Measurements from ENCODE around the gene FUT8.

FUT8 gene

DNA sequence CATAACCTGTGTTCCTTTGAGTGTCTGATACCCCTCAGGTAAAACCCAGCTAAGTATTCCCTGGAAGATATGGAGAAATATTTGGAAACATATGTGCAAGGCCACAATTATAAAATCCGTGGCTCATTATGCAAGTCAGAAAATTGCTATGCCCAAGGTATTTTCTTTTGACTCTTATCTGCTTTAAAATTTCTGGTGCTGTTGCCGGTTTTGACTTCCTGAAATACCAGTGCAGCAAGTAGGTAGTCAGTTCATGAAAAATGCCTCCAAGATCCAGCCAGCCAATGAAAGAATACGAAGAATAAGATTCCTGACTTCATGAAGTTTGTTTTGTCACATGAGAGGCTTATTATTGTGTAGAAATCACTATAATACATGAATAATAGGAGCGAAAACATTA, 20.2 kb upstream of the FUT8 start (continued):
- no peak for TF ChIP-seq TOX (CRISPR knock-in tag; IDR thresholded peaks at IDR 0.05; ENCODE audit: borderline replicate concordance)
- TF ChIP-seq, protein P1, sequence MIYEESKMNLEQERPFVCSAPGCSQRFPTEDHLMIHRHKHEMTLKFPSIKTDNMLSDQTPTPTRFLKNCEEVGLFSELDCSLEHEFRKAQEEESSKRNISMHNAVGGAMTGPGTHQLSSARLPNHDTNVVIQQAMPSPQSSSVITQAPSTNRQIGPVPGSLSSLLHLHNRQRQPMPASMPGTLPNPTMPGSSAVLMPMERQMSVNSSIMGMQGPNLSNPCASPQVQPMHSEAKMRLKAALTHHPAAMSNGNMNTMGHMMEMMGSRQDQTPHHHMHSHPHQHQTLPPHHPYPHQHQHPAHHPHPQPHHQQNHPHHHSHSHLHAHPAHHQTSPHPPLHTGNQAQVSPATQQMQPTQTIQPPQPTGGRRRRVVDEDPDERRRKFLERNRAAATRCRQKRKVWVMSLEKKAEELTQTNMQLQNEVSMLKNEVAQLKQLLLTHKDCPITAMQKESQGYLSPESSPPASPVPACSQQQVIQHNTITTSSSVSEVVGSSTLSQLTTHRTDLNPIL (CRISPR knock-in tag; IDR thresholded peaks at IDR 0.05; ENCODE audit: low read depth) = no peak
- TF ChIP-seq ESRRG (CRISPR knock-in tag; IDR thresholded peaks at IDR 0.05) = no peak
- TF ChIP-seq OSR1 (CRISPR knock-in tag; IDR thresholded peaks at IDR 0.05) = no peak
- no peak for TF ChIP-seq ZFP30 (CRISPR knock-in tag; IDR thresholded peaks at IDR 0.05)
- no peak for TF ChIP-seq SNAI2 (CRISPR knock-in tag; IDR thresholded peaks at IDR 0.05)
- no peak for TF ChIP-seq CSDC2 (CRISPR knock-in tag; IDR thresholded peaks at IDR 0.05)
- no peak for TF ChIP-seq CSRNP3 (CRISPR knock-in tag; IDR thresholded peaks at IDR 0.05)

GRCh38 chr14:65396082-65396910, 16.2 kb upstream of the FUT8 start:
- TF ChIP-seq PPARA (CRISPR knock-in tag; IDR thresholded peaks at IDR 0.05; ENCODE audit: borderline replicate concordance) (no peak), RARB (CRISPR knock-in tag; IDR thresholded peaks at IDR 0.05) (no peak), ZFP3 (CRISPR knock-in tag; IDR thresholded peaks at IDR 0.05) (no peak), ZC3H10 (CRISPR knock-in tag; IDR thresholded peaks at IDR 0.05) (no peak), PATZ1 (CRISPR knock-in tag; IDR thresholded peaks at IDR 0.05; ENCODE audit: borderline replicate concordance) (no peak), ZFP30 (CRISPR knock-in tag; IDR thresholded peaks at IDR 0.05) (no peak), GLIS3 (CRISPR knock-in tag; IDR thresholded peaks at IDR 0.05) (no peak), ZNF70 (CRISPR knock-in tag; IDR thresholded peaks at IDR 0.05) (no peak), TOX (CRISPR knock-in tag; IDR thresholded peaks at IDR 0.05; ENCODE audit: borderline replicate concordance) (no peak), ZNF565 (CRISPR knock-in tag; conservative IDR thresholded peaks at IDR 0.05; ENCODE audit: low read depth) (no peak), ISL1 (CRISPR knock-in tag; IDR thresholded peaks at IDR 0.05) (no peak), BACH2 (CRISPR knock-in tag; IDR thresholded peaks at IDR 0.05; ENCODE audit: borderline replicate concordance) (no peak), TCF4 (CRISPR knock-in tag; IDR thresholded peaks at IDR 0.05; ENCODE audit: borderline replicate concordance) (no peak)
- TF ChIP-seq, protein P2, sequence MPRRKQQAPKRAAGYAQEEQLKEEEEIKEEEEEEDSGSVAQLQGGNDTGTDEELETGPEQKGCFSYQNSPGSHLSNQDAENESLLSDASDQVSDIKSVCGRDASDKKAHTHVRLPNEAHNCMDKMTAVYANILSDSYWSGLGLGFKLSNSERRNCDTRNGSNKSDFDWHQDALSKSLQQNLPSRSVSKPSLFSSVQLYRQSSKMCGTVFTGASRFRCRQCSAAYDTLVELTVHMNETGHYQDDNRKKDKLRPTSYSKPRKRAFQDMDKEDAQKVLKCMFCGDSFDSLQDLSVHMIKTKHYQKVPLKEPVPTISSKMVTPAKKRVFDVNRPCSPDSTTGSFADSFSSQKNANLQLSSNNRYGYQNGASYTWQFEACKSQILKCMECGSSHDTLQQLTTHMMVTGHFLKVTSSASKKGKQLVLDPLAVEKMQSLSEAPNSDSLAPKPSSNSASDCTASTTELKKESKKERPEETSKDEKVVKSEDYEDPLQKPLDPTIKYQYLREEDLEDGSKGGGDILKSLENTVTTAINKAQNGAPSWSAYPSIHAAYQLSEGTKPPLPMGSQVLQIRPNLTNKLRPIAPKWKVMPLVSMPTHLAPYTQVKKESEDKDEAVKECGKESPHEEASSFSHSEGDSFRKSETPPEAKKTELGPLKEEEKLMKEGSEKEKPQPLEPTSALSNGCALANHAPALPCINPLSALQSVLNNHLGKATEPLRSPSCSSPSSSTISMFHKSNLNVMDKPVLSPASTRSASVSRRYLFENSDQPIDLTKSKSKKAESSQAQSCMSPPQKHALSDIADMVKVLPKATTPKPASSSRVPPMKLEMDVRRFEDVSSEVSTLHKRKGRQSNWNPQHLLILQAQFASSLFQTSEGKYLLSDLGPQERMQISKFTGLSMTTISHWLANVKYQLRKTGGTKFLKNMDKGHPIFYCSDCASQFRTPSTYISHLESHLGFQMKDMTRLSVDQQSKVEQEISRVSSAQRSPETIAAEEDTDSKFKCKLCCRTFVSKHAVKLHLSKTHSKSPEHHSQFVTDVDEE (CRISPR knock-in tag; IDR thresholded peaks at IDR 0.05) = no peak
- no peak for ATAC-seq

- TF ChIP-seq ZC3H10 (CRISPR knock-in tag; IDR thresholded peaks at IDR 0.05) = no peak
- no peak for TF ChIP-seq ESRRG (CRISPR knock-in tag; IDR thresholded peaks at IDR 0.05)
- no peak for TF ChIP-seq ARNTL (CRISPR knock-in tag; IDR thresholded peaks at IDR 0.05; ENCODE audit: borderline replicate concordance, low read depth)
- no peak for TF ChIP-seq ZFP30 (CRISPR knock-in tag; IDR thresholded peaks at IDR 0.05)
- no peak for TF ChIP-seq TCF4 (CRISPR knock-in tag; IDR thresholded peaks at IDR 0.05; ENCODE audit: borderline replicate concordance)
- no peak for TF ChIP-seq ZNF70 (CRISPR knock-in tag; IDR thresholded peaks at IDR 0.05)
- TF ChIP-seq PATZ1 (CRISPR knock-in tag; IDR thresholded peaks at IDR 0.05; ENCODE audit: borderline replicate concordance) = no peak
- no peak for TF ChIP-seq OSR1 (CRISPR knock-in tag; IDR thresholded peaks at IDR 0.05)
- TF ChIP-seq GLIS3 (CRISPR knock-in tag; IDR thresholded peaks at IDR 0.05) = no peak
- TF ChIP-seq ZNF8 (CRISPR knock-in tag; IDR thresholded peaks at IDR 0.05) = no peak
- no peak for TF ChIP-seq BACH2 (CRISPR knock-in tag; IDR thresholded peaks at IDR 0.05; ENCODE audit: borderline replicate concordance)
- TF ChIP-seq, protein P2 (CRISPR knock-in tag; IDR thresholded peaks at IDR 0.05) = no peak
- no peak for TF ChIP-seq CSRNP3 (CRISPR knock-in tag; IDR thresholded peaks at IDR 0.05)
- TF ChIP-seq CSDC2 (CRISPR knock-in tag; IDR thresholded peaks at IDR 0.05) = no peak
- TF ChIP-seq RARB (CRISPR knock-in tag; IDR thresholded peaks at IDR 0.05) = no peak
- ATAC-seq = no peak
Measured at GRCh38 chr14:65403231-65403630, 9.3 kb upstream of the FUT8 start.
